Suprapubic skin (tissue), 4 donors: Measurements from ENCODE around the gene FOXP4. TPM values are rescaled to one million over a fixed set of nuclear protein-coding genes. Genes with fewer than 3 reads are reported as not detected.

Source experiments
- DNase-seq, 2 donors: peaks; one replicate each; pipeline ENCODE4 v3.0.0-alpha.2; 2019; ENCODE audit warnings: low spot score in 2 of 2
- H3K27ac ChIP-seq: fragments of 200-600 bp; sonication (generic); one replicate; pipeline ENCODE4 v1.5.1; 2019
- H3K27me3 ChIP-seq: fragments of 200-600 bp; sonication (generic); one replicate; pipeline ENCODE4 v1.5.1; 2019
- H3K36me3 ChIP-seq: fragments of 200-600 bp; sonication (generic); one replicate; pipeline ENCODE4 v1.5.1; 2019
- H3K4me1 ChIP-seq: fragments of 200-600 bp; sonication (generic); one replicate; pipeline ENCODE4 v1.5.1; 2019
- H3K4me3 ChIP-seq: fragments of 200-600 bp; sonication (generic); one replicate; pipeline ENCODE4 v1.5.1; 2019; ENCODE audit warnings: mild to moderate bottlenecking
- H3K9me3 ChIP-seq: fragments of 200-600 bp; sonication (generic); one replicate; pipeline ENCODE4 v1.5.1; 2019
- EP300 ChIP-seq: sonication (generic); formaldehyde crosslinking; IDR thresholded peaks from one replicate; pipeline ENCODE4 v1.6.1; 2017; ENCODE audit warnings: antibody characterized with exemption
- POLR2A ChIP-seq, 2 donors: fragments of 450-650 bp; IDR thresholded peaks; one replicate each; pipeline ENCODE4 v1.6.1; 2017; ENCODE audit warnings: antibody characterized with exemption in 2 of 2, mild to moderate bottlenecking in 2 of 2, moderate library complexity in 2 of 2
- POLR2AphosphoS5 ChIP-seq, 3 donors: sonication (generic); formaldehyde crosslinking; IDR thresholded peaks; one replicate each; pipeline ENCODE4 v1.6.1; 2017; ENCODE audit warnings: antibody characterized with exemption in 3 of 3
- WGBS: methylation state at CpG from one replicate; pipeline ENCODE4 v1.1.5; 2018; 5-methylcytosine and 5-hydroxymethylcytosine counted together
- total RNA-seq, 4 donors: library from RNA; depleted of rRNA; stranded (reverse); fragments of >200 nt; gene quantifications; one replicate each; pipeline ENCODE4 v1.1.0, GENCODE V29; 2016
- TF ChIP-seq, protein P1 (sequence below), 2 donors: fragments of 200-600 bp in 1 of 2; fragments of 450-650 bp in 1 of 2; sonication (generic) in 1 of 2; IDR thresholded peaks; one replicate each; pipeline ENCODE4 v1.5.1; 2016 to 2019; ENCODE audit warnings: antibody characterized with exemption in 2 of 2, mild to moderate bottlenecking in 1 of 2, moderate library complexity in 1 of 2

The FOXP4 gene
- total RNA-seq, 4 donors from 2014 or later, result 8.1 to 12.1 (median 10.4) TPM

DNA sequence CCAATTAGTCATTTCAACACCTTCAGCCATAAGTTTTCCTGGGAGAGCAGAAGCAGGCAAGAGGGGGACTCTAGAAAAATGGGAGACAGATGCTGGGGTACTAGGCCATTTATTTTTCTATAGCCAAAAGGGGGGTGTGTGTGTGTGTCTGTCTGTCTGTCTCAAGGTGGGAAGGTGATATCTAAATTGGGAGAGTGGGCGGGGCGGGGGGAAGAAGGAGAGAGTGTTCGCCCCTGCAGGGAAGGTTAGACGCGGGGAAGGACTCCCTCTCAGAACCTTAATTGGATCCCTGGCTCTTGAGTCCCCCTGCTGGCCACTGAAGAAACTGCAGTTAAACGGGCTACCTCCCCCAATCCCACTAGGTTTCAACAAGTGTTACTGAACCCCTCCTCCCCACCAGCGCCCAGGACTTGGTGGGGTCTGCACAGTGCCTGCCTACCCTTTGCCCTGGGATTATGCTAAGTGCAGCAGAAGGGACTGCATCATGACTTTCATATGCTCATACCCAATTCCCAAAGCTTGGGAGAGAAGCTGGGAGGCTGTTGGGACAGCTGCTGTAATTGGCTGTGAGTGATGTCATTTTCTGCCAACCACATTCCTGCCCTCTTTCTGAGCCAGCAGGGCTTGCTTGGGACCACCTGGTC is 45.8 kb downstream of the FOXP4 start:
- Histone ChIP-seq H3K4me1 (no peaks in the 10 kb centered on the region), H3K27ac (no peak overlapping the region), H3K4me3 (no peak overlapping the region), H3K27me3 (no peaks in the 10 kb centered on the region), H3K36me3 (peaks cover 65% of the 10 kb centered on the region), H3K9me3 (no peaks in the 10 kb centered on the region)
- 5% methylated on average over 7 of the region's 7 CpGs for WGBS
- TF ChIP-seq POLR2A (IDR thresholded peaks at IDR 0.05), result no peak
- TF ChIP-seq, protein P1, sequence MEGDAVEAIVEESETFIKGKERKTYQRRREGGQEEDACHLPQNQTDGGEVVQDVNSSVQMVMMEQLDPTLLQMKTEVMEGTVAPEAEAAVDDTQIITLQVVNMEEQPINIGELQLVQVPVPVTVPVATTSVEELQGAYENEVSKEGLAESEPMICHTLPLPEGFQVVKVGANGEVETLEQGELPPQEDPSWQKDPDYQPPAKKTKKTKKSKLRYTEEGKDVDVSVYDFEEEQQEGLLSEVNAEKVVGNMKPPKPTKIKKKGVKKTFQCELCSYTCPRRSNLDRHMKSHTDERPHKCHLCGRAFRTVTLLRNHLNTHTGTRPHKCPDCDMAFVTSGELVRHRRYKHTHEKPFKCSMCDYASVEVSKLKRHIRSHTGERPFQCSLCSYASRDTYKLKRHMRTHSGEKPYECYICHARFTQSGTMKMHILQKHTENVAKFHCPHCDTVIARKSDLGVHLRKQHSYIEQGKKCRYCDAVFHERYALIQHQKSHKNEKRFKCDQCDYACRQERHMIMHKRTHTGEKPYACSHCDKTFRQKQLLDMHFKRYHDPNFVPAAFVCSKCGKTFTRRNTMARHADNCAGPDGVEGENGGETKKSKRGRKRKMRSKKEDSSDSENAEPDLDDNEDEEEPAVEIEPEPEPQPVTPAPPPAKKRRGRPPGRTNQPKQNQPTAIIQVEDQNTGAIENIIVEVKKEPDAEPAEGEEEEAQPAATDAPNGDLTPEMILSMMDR (IDR thresholded peaks at IDR 0.05), result peak; percentile 89 to 93
- no peak for TF ChIP-seq EP300
- peak in 1 of 2 donors; percentile 82 for DNase-seq

DNA sequence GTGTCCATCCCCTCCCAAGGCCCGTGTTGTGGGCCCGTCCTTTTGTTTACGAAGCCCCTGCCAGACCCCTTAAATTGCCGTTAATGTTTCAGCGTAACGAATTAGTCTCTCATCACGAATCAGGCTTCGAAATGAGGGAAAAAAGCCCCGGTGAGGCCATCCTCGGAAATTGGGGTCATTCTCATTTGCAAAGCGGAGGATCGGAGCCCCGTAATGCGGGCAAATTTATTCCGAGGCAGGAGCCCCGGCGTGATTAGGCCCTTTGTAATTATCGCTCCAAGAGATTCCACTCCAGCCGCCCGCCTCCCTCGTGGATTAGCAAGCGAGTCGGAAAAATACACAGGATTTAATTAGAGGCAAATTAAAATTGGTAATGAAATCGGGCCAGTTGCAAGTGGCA is 47.2 kb downstream of the FOXP4 start:
- H3K9me3 ChIP-seq, result no peaks in the 10 kb centered on the region
- 94% methylated on average over 24 of the region's 24 CpGs for WGBS
- TF ChIP-seq, protein P1 (IDR thresholded peaks at IDR 0.05), result no peak
- no peak for TF ChIP-seq EP300
- no peak for TF ChIP-seq POLR2AphosphoS5 (IDR thresholded peaks at IDR 0.05)
- no peak for TF ChIP-seq POLR2A (IDR thresholded peaks at IDR 0.05)
- no peak overlapping the region for H3K4me3 ChIP-seq
- H3K36me3 ChIP-seq, result peaks cover 64% of the 10 kb centered on the region
- no peak for DNase-seq
- H3K27ac ChIP-seq, result no peak overlapping the region
- H3K4me1 ChIP-seq, result no peaks in the 10 kb centered on the region
- H3K27me3 ChIP-seq, result no peaks in the 10 kb centered on the region

DNA sequence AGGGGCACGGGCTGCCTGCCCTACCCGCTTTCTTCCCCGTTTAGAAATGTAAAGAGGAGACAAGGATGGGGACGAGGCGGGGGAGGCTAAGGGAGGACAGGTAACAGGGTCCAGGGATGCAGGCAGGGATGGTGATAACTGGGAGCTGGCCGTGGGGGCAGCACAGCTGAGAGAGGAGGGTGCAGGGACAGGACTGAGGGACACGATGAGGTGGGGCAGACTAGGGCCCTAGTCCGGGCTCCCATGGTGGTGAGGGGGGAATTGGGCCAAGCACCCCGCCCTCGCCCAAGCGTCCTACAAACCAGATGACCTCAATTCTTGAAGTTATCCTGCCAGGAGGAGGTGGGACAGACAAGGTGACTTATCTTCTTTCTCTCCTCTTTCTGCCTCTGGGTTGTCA is 47.7 kb downstream of the FOXP4 start:
- H3K4me3 ChIP-seq, result no peak overlapping the region
- H3K27me3 ChIP-seq, result no peaks in the 10 kb centered on the region
- H3K4me1 ChIP-seq, result no peaks in the 10 kb centered on the region
- no peak overlapping the region for H3K27ac ChIP-seq
- TF ChIP-seq EP300 (no peak), POLR2A (IDR thresholded peaks at IDR 0.05) (no peak), POLR2AphosphoS5 (IDR thresholded peaks at IDR 0.05) (no peak)
- TF ChIP-seq, protein P1 (IDR thresholded peaks at IDR 0.05), result no peak
- H3K36me3 ChIP-seq, result peaks cover 64% of the 10 kb centered on the region
- H3K9me3 ChIP-seq, result no peaks in the 10 kb centered on the region
- 78% methylated on average over 11 of the region's 11 CpGs for WGBS
- DNase-seq, result no peak

GRCh38 chr6:41594326-41594725 is 48.1 kb downstream of the FOXP4 start:
- 85% methylated on average over 4 of the region's 5 CpGs for WGBS
- Histone ChIP-seq H3K4me1 (no peaks in the 10 kb centered on the region), H3K27me3 (no peaks in the 10 kb centered on the region), H3K27ac (no peak overlapping the region), H3K36me3 (peaks cover 65% of the 10 kb centered on the region), H3K4me3 (no peak overlapping the region), H3K9me3 (no peaks in the 10 kb centered on the region)
- TF ChIP-seq POLR2A (IDR thresholded peaks at IDR 0.05) (no peak), POLR2AphosphoS5 (IDR thresholded peaks at IDR 0.05) (no peak), EP300 (no peak)
- TF ChIP-seq, protein P1 (IDR thresholded peaks at IDR 0.05), result no peak
- no peak for DNase-seq

GRCh38 chr6:41594766-41595165 is 48.6 kb downstream of the FOXP4 start:
- H3K27ac ChIP-seq, result no peak overlapping the region
- H3K4me1 ChIP-seq, result no peaks in the 10 kb centered on the region
- H3K4me3 ChIP-seq, result no peak overlapping the region
- DNase-seq, result no peak
- peaks cover 65% of the 10 kb centered on the region for H3K36me3 ChIP-seq
- WGBS, result 94% methylated on average over 13 of the region's 15 CpGs
- H3K27me3 ChIP-seq, result no peaks in the 10 kb centered on the region
- H3K9me3 ChIP-seq, result no peaks in the 10 kb centered on the region
- TF ChIP-seq POLR2A (IDR thresholded peaks at IDR 0.05) (no peak), POLR2AphosphoS5 (IDR thresholded peaks at IDR 0.05) (no peak), EP300 (no peak)
- TF ChIP-seq, protein P1 (IDR thresholded peaks at IDR 0.05), result no peak
